ENCODE measurements around the gene TIPIN. TPM values are rescaled to one million over a fixed set of nuclear protein-coding genes. Genes with fewer than 3 reads are reported as not detected.

Gene TIPIN
- total RNA-seq, 1 experiment from 2014 or later, result 14.2 TPM

- no peaks in the 10 kb centered on the region for H3K79me2 ChIP-seq (ENCODE audit: low read length)
- TF ChIP-seq CTCF (conservative IDR thresholded peaks at IDR 0.05; ENCODE audit: low read depth, low read length) (no peak), EZH2phosphoT487 (IDR thresholded peaks at IDR 0.05; ENCODE audit: borderline replicate concordance, low read length) (no peak), EZH2 (IDR thresholded peaks at IDR 0.05; ENCODE audit: low read length, unreplicated experiment) (no peak)
- no peak for DNase-seq
- no peak overlapping the region for H3K4me2 ChIP-seq (ENCODE audit: low read length)
- H3K4me1 ChIP-seq (ENCODE audit: insufficient read depth, low read length), result no peaks in the 10 kb centered on the region
- no peak overlapping the region for H2AFZ ChIP-seq (ENCODE audit: low read length)
- no peaks in the 10 kb centered on the region for H4K20me1 ChIP-seq (ENCODE audit: low read length)
- CTCF ChIA-PET, result no interaction called here
- no peaks in the 10 kb centered on the region for H3K9me3 ChIP-seq (ENCODE audit: low read length)
- no peak for ATAC-seq
- BruUV-seq (replicated peaks), result no TSS peak
- intact Hi-C loops (cut with micrococcal nuclease), result no loop called here
- no peak overlapping the region for H3K27ac ChIP-seq (ENCODE audit: low read length)
- no peaks in the 10 kb centered on the region for H3K9me2 ChIP-seq (replicated peaks; ENCODE audit: low read length)
- peaks cover 24% of the 10 kb centered on the region for H3K36me3 ChIP-seq (ENCODE audit: low read depth, low read length)
- no peak overlapping the region for H3K4me3 ChIP-seq (ENCODE audit: low read length)
- H3F3A ChIP-seq (ENCODE audit: low read length, unreplicated experiment), result no peaks in the 10 kb centered on the region
- H3K27me3 ChIP-seq (ENCODE audit: low read length), result no peaks in the 10 kb centered on the region
- H3K9ac ChIP-seq (ENCODE audit: low read length), result no peak overlapping the region
- POLR2A ChIA-PET (ENCODE audit: unreplicated experiment), result no interaction called here
Measured at GRCh38 chr15:66323312-66323928, 33.1 kb downstream of the TIPIN start.

GRCh38 chr15:66312144-66312543 is 44.3 kb downstream of the TIPIN start:
- Histone ChIP-seq H3K4me3 (ENCODE audit: low read length) (no peak overlapping the region), H3K27me3 (ENCODE audit: low read length) (no peaks in the 10 kb centered on the region), H3K9ac (ENCODE audit: low read length) (no peak overlapping the region), H3K4me1 (ENCODE audit: insufficient read depth, low read length) (no peaks in the 10 kb centered on the region), H3K79me2 (ENCODE audit: low read length) (no peaks in the 10 kb centered on the region), H3K9me3 (ENCODE audit: low read length) (no peaks in the 10 kb centered on the region), H2AFZ (ENCODE audit: low read length) (no peak overlapping the region), H3F3A (ENCODE audit: low read length, unreplicated experiment) (no peaks in the 10 kb centered on the region), H3K36me3 (ENCODE audit: low read depth, low read length) (peaks cover 3% of the 10 kb centered on the region; the same call in 1 of the 2 replicates), H3K9me2 (replicated peaks; ENCODE audit: low read length) (no peaks in the 10 kb centered on the region), H3K4me2 (ENCODE audit: low read length) (no peak overlapping the region), H4K20me1 (ENCODE audit: low read length) (no peaks in the 10 kb centered on the region), H3K27ac (ENCODE audit: low read length) (no peak overlapping the region)
- ChIA-PET CTCF (no interaction called here), POLR2A (ENCODE audit: unreplicated experiment) (no interaction called here)
- no peak for TF ChIP-seq EZH2 (IDR thresholded peaks at IDR 0.05; ENCODE audit: low read length, unreplicated experiment)
- TF ChIP-seq EZH2phosphoT487 (IDR thresholded peaks at IDR 0.05; ENCODE audit: borderline replicate concordance, low read length), result no peak
- no peak for TF ChIP-seq CTCF (conservative IDR thresholded peaks at IDR 0.05; ENCODE audit: low read depth, low read length)
- no TSS peak for BruUV-seq (replicated peaks)
- no peak for ATAC-seq
- intact Hi-C loops (cut with micrococcal nuclease), result no loop called here
- DNase-seq, result no peak

GRCh38 chr15:66310786-66311185 is 45.7 kb downstream of the TIPIN start:
- ChIA-PET POLR2A (ENCODE audit: unreplicated experiment) (no interaction called here), CTCF (no interaction called here)
- TF ChIP-seq EZH2phosphoT487 (IDR thresholded peaks at IDR 0.05; ENCODE audit: borderline replicate concordance, low read length) (no peak), CTCF (conservative IDR thresholded peaks at IDR 0.05; ENCODE audit: low read depth, low read length) (no peak), EZH2 (IDR thresholded peaks at IDR 0.05; ENCODE audit: low read length, unreplicated experiment) (no peak)
- Histone ChIP-seq H3K4me1 (ENCODE audit: insufficient read depth, low read length) (no peaks in the 10 kb centered on the region), H3K4me3 (ENCODE audit: low read length) (no peak overlapping the region), H3K4me2 (ENCODE audit: low read length) (no peak overlapping the region), H2AFZ (ENCODE audit: low read length) (no peak overlapping the region), H3K27me3 (ENCODE audit: low read length) (no peaks in the 10 kb centered on the region), H3K27ac (ENCODE audit: low read length) (no peak overlapping the region), H4K20me1 (ENCODE audit: low read length) (no peaks in the 10 kb centered on the region), H3F3A (ENCODE audit: low read length, unreplicated experiment) (no peaks in the 10 kb centered on the region), H3K9me2 (replicated peaks; ENCODE audit: low read length) (no peaks in the 10 kb centered on the region), H3K79me2 (ENCODE audit: low read length) (no peaks in the 10 kb centered on the region), H3K9me3 (ENCODE audit: low read length) (no peaks in the 10 kb centered on the region), H3K9ac (ENCODE audit: low read length) (no peak overlapping the region), H3K36me3 (ENCODE audit: low read depth, low read length) (peaks cover 3% of the 10 kb centered on the region; the same call in 1 of the 2 replicates)
- no peak for DNase-seq
- intact Hi-C loops (cut with micrococcal nuclease), result no loop called here
- ATAC-seq, result no peak
- BruUV-seq (replicated peaks), result no TSS peak

Data from PC-3 (cell line).